GM19372 (cell line): ENCODE data around the gene KATNB1.
"Not testable (repeated sequence)": the region's sequence is repeated elsewhere in the genome, so short reads cannot be mapped to it uniquely, and the experiment has no call there.

Experiments
- ATAC-seq: cut with Tn5 transposase; IDR thresholded peaks from one replicate; pipeline ENCODE4 v1.9.1; 2021; ENCODE audit warnings: mild to moderate bottlenecking, low read depth, moderate library complexity; ENCODE audit not compliant: unreplicated experiment

The KATNB1 gene

DNA sequence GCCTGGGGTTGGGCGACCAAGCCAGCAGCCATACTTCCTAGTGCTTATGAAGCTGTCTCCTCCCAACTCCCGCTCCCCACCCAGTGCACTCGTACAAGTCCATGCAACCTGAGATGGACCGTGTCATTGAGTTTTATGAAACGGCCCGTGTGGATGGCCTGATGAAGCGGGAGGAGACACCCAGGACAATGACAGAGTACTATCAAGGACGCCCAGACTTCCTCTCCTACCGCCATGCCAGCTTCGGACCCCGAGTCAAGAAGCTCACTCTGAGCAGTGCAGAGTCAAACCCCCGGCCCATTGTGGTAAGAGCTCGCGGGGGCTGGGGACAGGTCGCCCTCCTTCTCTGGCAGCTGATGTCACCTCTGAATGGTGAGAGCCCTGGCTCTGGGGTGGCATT, 11.0 kb upstream of the KATNB1 start:
- no peak for ATAC-seq

DNA sequence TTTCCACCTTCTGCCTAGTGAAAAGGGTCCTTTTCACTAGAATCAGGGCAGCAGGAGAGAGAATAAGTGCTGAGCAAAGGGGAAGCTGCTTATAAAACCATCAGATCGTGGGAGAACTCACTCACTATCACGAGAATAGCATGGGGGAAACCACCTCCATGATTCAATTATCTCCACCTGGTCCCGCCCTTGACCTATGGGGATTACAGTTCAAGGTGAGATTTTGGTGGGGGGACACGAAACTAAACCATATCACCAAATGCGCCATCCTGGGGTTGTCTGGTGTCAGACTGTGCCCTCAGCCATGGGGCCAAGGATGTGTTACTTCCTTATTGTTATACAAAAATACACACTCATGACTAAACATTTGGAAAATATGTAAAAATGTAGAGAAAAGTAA, 10.4 kb upstream of the KATNB1 start:
- ATAC-seq: no peak

DNA sequence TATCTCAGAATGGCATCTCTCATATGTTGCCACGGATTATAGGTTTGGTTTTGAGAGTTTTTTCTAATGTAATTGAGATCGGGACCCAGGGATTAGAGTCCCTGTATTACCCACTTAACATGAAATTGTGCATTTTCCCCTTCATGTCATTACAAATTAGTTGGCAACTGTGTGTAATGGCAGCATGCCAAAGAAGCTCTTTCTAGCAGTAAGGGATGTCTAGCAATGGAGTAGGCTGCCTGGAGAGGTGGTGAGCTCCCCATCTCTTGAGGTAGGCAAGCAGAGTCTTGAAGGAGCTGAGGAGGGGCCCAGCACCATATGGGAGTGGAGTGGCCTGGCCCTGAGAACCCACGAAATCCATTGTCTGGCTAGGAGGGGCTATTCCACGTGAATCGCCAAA, 10.0 kb upstream of the KATNB1 start:
- no peak for ATAC-seq

DNA sequence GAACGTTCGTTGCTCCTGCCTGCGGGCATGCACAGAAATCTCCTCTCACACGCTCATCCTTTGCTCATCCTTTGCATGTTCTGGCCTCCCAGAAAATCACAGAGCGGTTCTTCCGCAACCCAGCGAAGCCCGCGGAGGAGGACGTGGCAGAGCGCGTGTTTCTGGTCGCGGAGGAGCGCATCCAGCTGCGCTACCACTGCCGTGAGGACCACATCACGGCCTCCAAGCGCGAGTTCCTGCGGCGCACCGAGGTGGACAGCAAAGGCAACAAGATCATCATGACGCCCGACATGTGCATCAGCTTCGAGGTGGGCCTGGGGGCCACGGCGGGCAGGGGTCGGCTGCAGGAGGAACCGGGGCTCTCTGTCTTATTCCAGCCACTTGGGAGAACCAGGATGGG, 9.6 kb upstream of the KATNB1 start:
- no peak for ATAC-seq

DNA sequence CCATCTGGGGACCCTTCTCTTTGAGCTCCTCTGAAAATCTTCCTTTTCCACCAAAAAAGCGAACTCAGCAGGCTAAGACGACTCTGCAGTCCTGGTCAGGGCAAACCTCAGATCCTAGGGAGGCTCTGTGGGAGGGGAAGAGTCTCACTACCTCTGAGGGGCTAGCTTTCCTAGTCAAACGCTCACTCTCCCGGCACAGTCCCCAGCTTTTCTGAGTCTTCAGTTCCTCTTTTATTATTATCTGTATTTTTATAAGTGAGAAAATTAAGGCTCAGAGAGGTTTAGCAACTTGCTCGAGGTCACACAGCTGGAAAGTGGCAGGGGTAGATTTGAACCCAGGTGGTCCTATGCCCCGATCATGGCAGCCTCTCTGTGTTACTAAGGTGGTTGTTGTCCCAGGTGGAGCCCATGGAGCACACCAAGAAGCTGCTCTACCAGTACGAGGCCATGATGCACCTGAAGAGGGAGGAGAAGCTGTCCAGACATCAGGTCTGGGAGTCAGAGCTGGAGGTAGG, 9.1 kb upstream of the KATNB1 start:
- no peak for ATAC-seq

DNA sequence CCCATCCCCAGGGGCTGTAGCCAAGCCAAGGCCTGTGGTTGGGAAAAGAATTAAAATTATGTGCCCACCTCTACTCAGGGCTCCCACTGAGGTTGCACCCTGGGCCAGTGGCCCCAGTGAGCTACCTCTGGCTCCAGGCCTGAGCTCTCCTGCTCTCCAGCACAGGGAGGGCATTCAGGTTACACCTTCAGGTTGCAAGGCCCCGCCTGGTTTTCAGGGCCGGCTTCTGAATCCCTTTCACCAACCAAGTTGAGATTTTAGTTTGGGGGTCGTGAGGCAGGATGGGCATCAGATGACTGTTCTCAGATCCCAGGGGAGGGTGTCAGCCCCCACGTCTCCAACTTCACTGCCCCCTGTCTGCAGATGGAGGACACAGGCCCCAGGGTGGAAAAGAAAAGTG, 8.0 kb upstream of the KATNB1 start:
- ATAC-seq: no peak

DNA sequence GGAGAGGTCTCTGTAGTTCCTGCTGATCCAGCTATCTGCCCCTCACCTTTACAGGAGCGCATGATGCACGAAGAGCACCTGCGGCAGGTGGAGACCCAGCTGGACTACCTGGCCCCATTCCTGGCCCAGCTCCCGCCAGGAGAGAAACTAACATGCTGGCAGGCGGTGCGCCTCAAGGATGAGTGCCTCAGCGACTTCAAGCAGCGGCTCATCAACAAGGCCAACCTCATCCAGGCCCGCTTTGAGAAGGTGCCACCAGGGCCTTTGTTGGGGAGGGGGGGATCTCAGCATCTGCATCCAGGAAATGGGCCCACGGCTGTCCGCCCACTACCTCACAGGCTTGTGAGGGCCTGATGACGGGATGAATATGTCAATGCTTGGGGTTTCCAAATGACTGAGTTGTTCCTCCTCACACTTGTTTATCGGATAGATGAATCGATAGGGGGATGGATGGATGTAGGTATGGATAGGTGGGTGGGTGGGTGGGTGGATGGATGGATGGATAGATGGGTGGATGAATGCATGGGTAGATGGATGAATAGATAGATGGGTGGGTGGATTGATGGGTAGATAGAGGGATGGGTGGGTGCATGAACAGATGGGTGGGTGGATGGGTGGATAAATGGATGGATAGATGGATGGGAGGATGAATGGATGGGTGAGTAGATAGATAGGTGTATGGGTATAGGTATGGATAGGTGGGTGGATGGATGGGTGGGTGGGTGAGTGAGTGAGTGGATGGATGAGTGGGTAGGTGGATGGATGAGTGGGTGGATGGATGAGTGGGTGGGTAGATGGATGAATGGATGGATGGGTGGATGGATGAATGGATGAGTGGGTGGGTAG, 7.0 kb upstream of the KATNB1 start:
- ATAC-seq: no peak

DNA sequence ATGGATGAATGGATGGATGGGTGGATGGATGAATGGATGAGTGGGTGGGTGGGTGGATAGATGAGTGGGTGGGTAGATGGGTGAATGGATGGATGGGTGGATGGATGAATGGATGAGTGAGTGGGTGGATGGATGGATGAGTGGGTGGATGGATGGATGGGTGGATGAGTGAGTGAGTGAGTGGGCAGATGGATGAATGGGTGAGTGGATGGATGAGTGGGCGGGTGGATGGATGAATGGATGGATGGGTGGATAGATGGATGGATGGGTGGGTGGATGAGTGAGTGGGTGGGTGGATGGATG, 6.4 kb upstream of the KATNB1 start:
- ATAC-seq: no peak

DNA sequence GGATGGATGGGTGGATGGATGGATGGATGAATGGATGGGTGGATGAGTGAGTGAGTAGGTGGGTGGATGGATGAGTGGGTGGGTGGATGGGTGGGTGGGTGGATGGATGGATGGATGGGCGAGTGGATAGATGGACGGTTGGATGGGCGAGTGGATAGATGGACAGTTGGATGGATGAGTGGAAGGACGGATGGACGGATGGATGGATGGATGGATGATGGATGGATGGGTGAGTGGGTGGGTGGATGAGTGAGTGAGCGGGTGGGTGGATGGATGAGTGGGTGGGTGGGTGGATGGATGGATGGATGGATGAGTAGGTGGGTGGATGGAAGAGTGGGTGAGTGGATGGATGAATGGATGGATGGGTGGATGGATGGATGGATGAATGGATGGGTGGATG, 5.7 kb upstream of the KATNB1 start:
- not testable (repeated sequence) for ATAC-seq

DNA sequence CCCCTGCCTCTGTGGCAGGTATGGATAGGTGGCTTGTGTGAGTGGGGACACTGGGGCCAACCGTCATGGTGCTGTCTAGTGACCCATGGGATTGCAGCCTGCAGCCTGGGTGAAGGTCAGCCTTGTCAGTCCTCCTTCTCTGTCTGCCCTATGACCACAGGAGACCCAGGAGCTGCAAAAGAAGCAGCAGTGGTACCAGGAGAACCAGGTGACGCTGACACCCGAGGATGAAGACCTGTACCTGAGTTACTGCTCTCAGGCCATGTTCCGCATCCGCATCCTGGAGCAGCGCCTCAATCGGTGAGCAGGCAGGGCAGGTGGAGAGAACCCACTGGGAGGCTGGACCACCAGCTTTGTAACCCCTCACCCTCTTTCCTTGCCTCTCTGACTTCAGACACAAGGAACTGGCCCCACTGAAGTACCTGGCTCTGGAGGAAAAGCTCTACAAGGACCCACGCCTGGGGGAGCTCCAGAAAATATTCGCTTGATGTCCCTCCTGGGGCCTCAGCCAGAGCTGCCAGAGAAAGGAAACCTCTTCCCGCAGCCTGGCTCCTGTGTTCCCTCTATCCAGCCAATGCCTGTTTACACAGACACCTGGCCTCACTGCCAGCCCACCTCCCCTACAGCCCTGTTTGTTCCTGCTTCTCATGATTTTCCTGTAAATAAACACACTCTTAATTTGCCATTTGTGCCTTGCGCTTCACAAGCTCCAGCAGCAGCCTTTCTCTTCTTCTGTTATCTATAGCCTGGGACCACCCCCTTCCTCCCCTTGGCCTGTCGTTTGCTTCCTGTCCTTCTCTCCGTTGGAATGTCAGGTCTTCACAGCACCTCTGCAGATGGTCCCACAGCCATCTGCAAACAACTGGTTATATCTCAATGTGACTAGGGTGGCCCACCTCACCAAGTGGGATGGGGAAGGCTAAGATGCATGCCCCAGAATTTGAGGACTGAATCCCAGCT, 4.5 kb upstream of the KATNB1 start:
- ATAC-seq: no peak

DNA sequence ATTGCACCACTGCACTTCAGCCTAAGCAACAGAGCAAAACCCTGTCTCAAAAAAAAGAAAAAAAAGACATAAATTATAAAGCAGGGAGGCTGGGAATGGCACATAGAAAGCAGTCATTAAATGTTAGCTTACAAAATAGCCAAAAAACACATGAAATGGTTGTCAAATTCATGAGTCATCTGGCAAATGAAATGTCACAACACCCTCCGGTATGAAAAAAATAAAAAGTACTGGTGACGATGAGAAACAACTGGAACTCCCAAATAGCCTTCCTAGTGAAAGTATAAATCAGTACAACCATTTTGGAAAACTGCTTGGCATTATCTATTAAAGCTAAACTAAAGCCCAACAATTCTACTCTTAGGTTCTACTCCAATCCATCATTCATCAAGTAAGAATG, 3.5 kb upstream of the KATNB1 start:
- no peak for ATAC-seq

DNA sequence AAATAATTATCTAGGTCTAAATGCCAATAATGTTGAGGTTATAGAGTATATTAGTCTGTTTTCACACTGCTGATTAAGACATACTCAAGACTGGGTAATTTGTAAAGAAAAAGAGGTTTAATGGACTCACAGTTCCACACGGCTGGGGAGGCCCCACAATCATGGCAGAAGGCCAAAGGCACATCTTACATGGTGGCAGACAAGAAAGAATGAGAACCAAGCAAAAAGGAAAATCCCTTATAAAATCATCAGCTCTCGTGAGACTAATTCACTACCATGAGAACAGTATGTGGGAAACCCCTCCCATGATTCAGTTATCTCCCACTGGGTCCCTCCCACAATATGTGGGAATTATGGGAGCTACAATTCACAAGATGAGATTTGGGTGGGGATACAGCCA, 2.9 kb upstream of the KATNB1 start:
- ATAC-seq: no peak

DNA sequence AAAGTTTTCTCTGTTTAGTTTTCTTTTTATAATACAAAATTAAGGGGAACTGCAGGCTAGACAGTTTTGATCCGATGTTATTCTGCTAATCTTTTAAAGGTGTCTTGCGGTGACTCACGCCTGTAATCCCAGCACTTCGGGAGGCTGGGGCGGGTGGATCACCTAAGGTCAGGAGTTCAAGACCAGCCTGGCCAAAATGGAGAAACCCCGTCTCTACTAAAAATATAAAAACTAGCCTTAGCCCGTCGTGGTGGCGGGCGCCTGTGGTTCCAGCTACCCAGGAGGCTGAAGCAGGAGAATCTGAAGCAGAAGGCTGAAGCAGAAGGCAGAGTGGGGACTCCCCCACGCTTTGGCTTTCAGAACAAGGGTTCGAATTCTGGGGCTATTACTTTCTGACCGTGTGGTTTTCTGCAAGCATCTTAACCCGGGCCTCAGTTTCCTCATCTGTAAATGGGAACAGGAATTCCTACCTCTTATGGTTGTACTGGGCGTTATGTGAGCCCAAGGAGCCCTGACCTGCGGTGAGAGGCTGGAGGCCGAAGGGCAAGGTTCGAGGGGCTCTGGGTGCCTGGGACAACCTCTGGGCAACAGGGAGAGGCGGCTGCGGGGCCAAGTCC, 1.2 kb upstream of the KATNB1 start:
- no peak for ATAC-seq

DNA sequence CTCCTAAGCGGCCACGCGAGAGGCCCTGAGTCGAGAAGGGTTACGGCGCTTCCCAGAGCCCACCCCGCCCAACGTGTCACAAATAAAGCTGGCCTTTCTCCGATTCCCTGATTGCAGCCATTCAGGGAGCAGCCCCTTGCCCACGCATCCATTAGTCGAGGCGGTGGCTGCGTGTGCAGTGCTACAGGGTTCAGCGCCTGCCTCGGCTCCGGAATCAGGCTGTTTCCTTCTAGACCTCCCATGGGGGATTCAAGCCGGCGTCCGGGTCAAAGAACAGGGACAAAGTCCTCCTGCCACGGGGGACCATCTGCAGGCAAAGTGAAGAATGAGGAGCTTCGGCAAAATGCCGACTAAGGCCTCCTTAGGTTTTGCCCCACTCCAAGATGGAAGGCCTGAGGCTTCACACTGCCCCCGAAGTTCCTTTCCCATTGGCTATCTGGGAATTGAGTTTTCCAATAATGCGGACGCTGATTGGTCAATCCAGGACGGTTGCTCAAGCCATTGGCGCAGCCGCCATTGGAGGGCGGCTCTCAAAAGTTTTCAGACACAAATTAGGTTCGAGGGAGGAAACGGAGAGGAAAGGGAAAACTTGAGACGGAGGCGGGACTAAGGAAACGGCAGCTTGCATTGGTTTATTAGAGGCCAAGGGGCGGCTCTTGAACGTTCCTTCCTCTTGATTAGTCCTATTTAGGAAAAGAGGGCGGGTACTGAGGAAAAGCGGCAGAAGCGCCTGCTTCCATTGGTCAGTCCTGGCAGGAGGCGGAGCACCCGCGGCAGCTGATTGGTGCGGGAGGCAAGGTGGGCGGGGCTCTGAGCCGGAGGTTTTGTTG, 430 bp upstream of the KATNB1 start:
- ATAC-seq: peak; percentile 90

DNA sequence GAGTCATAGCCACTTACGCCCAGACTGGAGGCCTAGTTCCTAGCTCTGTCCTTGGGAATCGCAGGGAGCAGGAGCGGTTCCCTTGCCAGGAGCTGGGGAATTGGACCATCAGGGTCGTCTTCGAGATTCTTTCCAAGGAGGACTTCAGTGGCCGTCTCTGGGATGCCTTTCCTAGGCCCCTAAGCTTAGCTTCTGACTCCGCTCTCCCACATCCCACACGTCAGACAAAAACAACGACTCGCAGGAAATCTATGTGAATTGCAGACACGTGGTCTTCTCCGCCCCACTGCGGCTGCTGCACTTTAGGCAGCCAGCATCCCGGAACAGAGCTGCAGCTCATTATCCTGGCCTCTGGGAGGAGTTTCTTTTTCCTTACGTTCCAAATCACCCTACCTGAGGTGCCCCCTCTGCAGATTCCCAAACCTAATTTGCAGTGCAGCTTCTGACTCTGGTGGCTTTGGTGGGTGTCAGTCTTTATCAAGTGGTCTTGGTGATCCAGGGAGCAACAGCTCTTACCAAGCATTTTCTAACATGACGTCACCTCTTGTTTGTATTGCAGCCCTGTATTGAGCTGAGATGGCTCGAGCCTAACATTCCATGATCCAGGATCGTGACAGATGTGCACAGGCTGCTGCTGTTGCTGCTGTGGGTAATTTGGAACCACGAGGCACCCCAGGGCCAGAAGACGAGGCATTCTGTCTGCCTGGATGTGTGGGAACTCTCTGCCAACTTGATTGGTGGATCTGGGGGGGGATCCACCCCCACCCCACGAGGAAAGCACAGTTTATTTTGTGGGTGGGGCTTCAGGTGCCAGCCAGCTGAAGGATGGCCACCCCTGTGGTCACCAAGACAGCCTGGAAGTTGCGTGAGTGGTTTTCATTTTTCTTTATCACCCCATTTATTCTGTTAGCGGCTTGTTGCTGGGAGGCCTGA, 1.1 kb downstream of the KATNB1 start:
- ATAC-seq: no peak

DNA sequence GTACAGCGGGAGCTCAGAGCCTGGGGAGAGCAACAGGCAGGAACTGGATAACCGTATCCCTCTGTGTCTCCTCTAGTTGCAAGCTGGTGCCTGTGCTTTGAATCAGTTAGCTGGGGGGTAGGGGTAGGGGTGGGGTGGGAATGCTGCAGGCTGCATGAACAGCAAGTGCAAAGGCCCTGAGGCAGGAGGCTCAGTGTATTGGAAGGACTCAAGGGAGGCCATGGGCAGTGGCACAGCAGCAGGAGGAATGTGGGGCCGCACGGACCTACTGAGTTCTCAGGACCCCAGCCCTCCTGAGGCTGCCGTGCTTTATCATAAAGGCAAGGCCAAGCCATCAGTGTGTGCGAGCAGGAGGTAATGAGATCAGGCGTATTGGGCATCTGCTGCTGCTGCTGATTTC, 3.3 kb downstream of the KATNB1 start:
- ATAC-seq: no peak

DNA sequence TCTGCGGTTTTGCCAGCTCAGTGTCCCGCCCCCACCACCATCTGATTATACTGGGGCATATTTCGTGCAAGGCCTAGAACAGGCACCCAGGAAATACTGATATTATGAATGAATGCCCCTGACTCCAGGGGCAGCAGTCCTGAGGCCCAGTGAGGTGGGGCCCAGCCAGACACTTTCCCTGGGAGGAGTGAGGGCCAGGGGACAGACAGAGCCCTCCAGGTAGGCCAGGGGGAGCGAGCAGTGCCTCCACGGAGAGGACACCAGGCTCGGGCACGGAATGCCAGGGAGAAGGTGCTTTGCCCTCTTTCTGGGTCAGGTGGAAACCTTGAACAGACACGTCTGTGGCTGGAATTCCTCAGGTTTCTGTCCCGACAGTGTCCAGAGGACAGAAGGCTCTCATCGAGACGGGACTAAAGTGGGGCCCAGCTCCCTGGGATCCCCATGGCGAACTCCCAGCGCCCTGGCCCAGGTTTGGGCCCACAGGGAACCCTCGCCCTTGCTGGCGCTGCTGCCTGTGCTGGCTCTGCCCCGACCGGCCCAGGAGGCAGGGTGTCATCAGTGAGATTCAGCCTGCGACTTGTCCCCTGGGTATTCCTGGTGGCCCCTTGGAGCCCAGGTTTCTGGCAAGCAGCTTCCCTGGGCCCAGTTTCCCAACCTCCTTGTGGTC, 4.3 kb downstream of the KATNB1 start:
- ATAC-seq: no peak

DNA sequence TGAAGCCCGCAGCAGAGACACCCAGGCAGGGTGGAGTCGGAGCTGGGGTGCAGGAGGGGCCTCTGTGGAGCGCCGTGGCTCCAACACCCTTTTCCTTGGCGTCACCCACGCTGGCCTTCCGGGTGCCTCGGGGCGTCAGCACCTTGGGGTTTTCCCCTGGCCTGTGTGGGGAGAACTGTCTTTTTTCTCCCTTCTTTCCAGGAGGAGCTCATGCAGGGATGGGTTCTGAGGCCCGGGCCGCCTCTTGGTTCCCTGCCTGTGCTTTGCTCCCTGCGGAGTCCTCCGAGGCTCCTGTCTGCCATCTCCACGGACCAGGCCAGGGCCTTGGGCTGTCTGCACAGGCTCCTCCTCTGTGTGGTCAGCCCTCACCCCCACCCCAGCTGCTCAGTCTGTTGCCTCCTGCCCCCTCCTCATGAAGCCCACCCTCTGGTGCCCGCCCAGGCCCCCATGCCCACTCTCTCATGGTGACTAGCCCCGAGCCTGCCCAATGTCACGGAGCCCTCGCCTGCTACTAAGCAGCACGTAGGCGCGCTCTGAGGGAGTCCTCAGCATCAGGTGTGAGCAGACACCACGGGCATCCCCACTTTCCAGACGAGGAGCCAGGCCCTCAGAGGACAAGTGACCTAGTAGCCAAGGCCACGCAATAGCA, 5.0 kb downstream of the KATNB1 start:
- ATAC-seq: no peak
